ENCODE measurements around the gene EPHB3.

DNA sequence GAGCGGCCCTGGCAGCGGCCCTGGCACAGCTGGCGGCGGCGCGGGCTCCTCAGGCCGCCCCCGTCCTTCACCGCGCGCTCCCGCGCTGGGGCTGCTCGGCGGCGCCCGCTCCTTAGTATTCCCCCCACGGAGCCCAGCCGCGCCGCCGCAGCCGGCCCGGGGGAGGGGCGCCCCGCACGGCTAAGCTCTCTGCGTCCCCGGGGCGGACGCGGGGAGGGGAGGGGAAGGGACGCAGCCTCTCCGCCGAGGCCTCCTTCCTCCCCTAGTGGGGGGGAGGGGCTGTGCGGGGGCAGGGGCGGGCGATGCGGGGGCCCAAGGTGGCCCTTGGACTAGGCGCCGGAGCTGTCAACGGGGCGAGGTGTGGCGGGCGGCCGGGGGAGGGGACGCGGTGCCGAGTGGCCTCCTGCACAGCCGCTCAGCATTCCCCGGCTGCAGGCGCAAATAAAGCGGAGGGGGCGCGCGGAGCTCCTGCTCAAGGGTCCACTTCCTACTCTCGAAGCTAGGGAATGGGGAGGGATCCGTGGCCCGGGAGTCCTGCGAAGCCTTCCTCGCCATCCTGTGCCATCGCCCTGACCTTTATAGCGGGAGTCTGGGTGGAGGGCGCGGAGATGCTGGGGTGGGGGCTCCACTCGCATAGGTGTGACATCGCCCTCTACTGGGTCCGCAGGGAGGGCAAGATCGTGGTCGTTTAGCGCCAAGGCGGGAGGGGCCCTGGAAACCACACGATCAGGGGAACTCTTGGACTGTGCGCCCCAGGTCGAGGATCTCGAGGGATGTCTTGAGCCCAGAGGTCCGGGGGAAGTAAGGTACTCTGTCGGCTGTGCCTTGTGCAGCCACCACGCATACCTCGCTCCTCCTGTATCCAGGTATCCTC, 22.2 kb downstream of the EPHB3 start:
- no peak for TF ChIP-seq EP300 (IDR thresholded peaks at IDR 0.05)
- TF ChIP-seq, protein P1, sequence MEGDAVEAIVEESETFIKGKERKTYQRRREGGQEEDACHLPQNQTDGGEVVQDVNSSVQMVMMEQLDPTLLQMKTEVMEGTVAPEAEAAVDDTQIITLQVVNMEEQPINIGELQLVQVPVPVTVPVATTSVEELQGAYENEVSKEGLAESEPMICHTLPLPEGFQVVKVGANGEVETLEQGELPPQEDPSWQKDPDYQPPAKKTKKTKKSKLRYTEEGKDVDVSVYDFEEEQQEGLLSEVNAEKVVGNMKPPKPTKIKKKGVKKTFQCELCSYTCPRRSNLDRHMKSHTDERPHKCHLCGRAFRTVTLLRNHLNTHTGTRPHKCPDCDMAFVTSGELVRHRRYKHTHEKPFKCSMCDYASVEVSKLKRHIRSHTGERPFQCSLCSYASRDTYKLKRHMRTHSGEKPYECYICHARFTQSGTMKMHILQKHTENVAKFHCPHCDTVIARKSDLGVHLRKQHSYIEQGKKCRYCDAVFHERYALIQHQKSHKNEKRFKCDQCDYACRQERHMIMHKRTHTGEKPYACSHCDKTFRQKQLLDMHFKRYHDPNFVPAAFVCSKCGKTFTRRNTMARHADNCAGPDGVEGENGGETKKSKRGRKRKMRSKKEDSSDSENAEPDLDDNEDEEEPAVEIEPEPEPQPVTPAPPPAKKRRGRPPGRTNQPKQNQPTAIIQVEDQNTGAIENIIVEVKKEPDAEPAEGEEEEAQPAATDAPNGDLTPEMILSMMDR (IDR thresholded peaks at IDR 0.05), result peak; percentile 18 to 39 (median 30)
- no peak for TF ChIP-seq POLR2AphosphoS5 (IDR thresholded peaks at IDR 0.05)
- TF ChIP-seq POLR2A (IDR thresholded peaks at IDR 0.05), result no peak

All from sigmoid colon (tissue), 4 donors.